Esophagus muscularis mucosa (tissue), 4 donors: Measurements from ENCODE around the gene ADAM22. TPM values are rescaled to one million over a fixed set of nuclear protein-coding genes. Genes with fewer than 3 reads are reported as not detected.

ENCODE experiments used
- DNase-seq: peaks from one replicate; pipeline ENCODE4 v3.0.0-alpha.2; 2017; ENCODE audit errors: extremely low spot score
- H3K27ac ChIP-seq, 4 donors: fragments of 200-600 bp; sonication (generic); replicated peaks in 1 of 4; 1 replicate in 3 of 4; 2 replicates in 1 of 4; pipeline ENCODE4 v1.5.1; 2016 to 2019; ENCODE audit warnings: mild to moderate bottlenecking in 1 of 4
- H3K27me3 ChIP-seq, 4 donors: fragments of 200-600 bp; sonication (generic); one replicate each; pipeline versions ENCODE4 v1.5.1 to v1.6.0; 2016 to 2019
- H3K36me3 ChIP-seq, 4 donors: fragments of 200-600 bp; sonication (generic); one replicate each; pipeline ENCODE4 v1.5.1; 2016 to 2019
- H3K4me1 ChIP-seq, 4 donors: fragments of 200-600 bp; sonication (generic); one replicate each; pipeline ENCODE4 v1.5.1; 2016 to 2019
- H3K4me3 ChIP-seq, 4 donors: fragments of 200-600 bp; sonication (generic); 1 replicate in 2 of 4; 2 replicates in 2 of 4; pipeline ENCODE4 v1.5.1; 2016 to 2019; ENCODE audit warnings: mild to moderate bottlenecking in 4 of 4, moderate library complexity in 1 of 4
- H3K9me3 ChIP-seq, 4 donors: fragments of 200-600 bp; sonication (generic); 1 replicate in 3 of 4; 2 replicates in 1 of 4; pipeline ENCODE4 v1.5.1; 2016 to 2019
- EP300 ChIP-seq: sonication (generic); formaldehyde crosslinking; IDR thresholded peaks from one replicate; pipeline ENCODE4 v1.6.1; 2017; ENCODE audit warnings: antibody characterized with exemption
- POLR2A ChIP-seq: fragments of 450-650 bp; IDR thresholded peaks from one replicate; pipeline ENCODE4 v1.6.1; 2017; ENCODE audit warnings: antibody characterized with exemption, moderate library complexity, mild to moderate bottlenecking, low read depth
- POLR2AphosphoS5 ChIP-seq, 2 donors: sonication (generic); formaldehyde crosslinking; IDR thresholded peaks; one replicate each; pipeline ENCODE4 v1.6.1; 2017; ENCODE audit warnings: antibody characterized with exemption in 2 of 2
- WGBS: methylation state at CpG from one replicate; pipeline ENCODE4 v1.1.5; 2018; 5-methylcytosine and 5-hydroxymethylcytosine counted together
- intact Hi-C: fragments of 100-400 bp; cut with DNase I; formaldehyde crosslinking; loops from one replicate; pipeline ENCODE4 v1.15.1; 2023
- total RNA-seq, 4 donors: library from RNA; depleted of rRNA; stranded (reverse); fragments of >200 nt; gene quantifications; one replicate each; pipeline versions ENCODE4 v1.1.0 to v1.2.1, GENCODE V29; 2016
- TF ChIP-seq, protein P1 (sequence below), 3 experiments: fragments of 200-600 bp in 2 of 3; fragments of 450-650 bp in 1 of 3; sonication (generic) in 2 of 3; IDR thresholded peaks; one replicate each; pipeline ENCODE4 v1.5.1; 2017 to 2019; ENCODE audit warnings: antibody characterized with exemption in 3 of 3, mild to moderate bottlenecking in 2 of 3, moderate library complexity in 1 of 3

The ADAM22 gene
- total RNA-seq, 4 donors from 2014 or later, result 1.0 to 3.3 (median 1.9) TPM

DNA sequence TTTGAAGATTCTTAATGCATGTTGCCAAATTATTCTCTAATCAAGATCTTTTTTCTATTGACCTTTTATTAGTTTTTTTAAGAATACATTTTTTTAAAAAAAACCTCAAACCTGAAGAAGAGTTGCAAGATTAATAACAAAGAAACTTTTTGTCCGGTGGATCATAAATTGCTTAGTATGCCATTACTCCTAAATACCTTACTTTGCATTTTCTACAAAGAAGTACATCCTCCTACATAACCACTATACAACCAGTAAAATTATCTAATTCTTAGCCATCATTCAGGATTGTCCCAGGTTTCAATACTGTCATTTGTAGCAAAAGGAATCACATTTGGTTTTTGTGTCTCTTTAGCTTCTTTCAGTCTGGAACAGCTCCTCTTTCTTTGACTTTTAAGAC is 207.9 kb downstream of the ADAM22 start:
- no peak for TF ChIP-seq POLR2A
- no peak for TF ChIP-seq EP300
- no peak for TF ChIP-seq POLR2AphosphoS5 (IDR thresholded peaks at IDR 0.05)
- TF ChIP-seq, protein P1, sequence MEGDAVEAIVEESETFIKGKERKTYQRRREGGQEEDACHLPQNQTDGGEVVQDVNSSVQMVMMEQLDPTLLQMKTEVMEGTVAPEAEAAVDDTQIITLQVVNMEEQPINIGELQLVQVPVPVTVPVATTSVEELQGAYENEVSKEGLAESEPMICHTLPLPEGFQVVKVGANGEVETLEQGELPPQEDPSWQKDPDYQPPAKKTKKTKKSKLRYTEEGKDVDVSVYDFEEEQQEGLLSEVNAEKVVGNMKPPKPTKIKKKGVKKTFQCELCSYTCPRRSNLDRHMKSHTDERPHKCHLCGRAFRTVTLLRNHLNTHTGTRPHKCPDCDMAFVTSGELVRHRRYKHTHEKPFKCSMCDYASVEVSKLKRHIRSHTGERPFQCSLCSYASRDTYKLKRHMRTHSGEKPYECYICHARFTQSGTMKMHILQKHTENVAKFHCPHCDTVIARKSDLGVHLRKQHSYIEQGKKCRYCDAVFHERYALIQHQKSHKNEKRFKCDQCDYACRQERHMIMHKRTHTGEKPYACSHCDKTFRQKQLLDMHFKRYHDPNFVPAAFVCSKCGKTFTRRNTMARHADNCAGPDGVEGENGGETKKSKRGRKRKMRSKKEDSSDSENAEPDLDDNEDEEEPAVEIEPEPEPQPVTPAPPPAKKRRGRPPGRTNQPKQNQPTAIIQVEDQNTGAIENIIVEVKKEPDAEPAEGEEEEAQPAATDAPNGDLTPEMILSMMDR (IDR thresholded peaks at IDR 0.05), result no peak
- Histone ChIP-seq H3K27me3 (no peaks in the 10 kb centered on the region), H3K27ac (no peak overlapping the region), H3K9me3 (no peaks in the 10 kb centered on the region), H3K4me3 (no peak overlapping the region), H3K4me1 (peaks cover 0 to 6% (median 0%) of the 10 kb centered on the region in 4 donors), H3K36me3 (no peaks in the 10 kb centered on the region)
- 90% methylated on average over 1 of the region's 1 CpG for WGBS
- intact Hi-C loops, result no loop called here
- no peak for DNase-seq

DNA sequence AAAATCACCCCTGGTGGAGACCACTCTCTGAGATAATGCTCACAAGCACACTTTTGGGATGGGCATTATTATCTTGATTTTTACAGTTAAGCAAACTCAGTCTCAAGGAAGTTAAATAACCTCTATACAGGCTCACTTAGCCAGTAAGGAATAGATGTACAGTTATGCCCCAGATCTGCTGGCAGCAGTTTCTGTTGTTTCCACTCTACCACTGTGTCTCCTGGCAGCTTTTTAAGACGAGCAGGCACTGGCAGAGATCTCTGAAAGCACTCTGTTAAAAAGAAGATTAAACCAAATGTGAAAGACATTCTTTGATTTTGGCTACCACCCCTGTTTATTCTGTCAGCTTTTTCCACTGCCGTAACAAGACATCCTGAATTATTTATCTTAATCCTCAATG is 212.6 kb downstream of the ADAM22 start:
- H3K4me1 ChIP-seq, result peaks cover 0 to 6% (median 0%) of the 10 kb centered on the region in 4 donors
- WGBS, result 41% methylated on average over 2 of the region's 2 CpGs
- intact Hi-C loops, result no loop called here
- H3K9me3 ChIP-seq, result no peaks in the 10 kb centered on the region
- H3K4me3 ChIP-seq, result no peak overlapping the region
- H3K27ac ChIP-seq, result no peak overlapping the region
- DNase-seq, result no peak
- H3K27me3 ChIP-seq, result no peaks in the 10 kb centered on the region
- no peaks in the 10 kb centered on the region for H3K36me3 ChIP-seq
- TF ChIP-seq EP300, result no peak
- TF ChIP-seq POLR2AphosphoS5 (IDR thresholded peaks at IDR 0.05), result no peak
- no peak for TF ChIP-seq POLR2A
- TF ChIP-seq, protein P1 (IDR thresholded peaks at IDR 0.05), result no peak

DNA sequence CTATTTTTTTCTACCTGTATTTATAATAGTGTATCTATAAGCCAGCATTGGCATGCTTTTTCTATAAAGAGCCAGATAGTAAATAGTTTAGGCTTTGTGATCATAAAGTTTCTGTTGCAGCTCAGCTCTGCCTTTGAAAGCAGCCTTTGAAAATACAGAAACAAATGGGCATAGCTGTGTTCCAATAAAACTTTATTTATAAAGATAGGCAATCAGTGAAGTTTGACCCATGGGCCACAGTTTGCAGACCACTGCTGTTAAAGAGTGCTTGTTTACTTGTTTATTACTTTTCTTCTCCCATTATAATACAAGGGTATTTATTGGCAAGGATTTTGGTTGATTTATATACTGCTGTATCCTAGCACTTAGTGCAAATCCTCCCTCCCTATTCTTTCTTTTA is 213.3 kb downstream of the ADAM22 start:
- TF ChIP-seq POLR2A, result no peak
- no peak for TF ChIP-seq EP300
- TF ChIP-seq, protein P1 (IDR thresholded peaks at IDR 0.05), result no peak
- no peak for TF ChIP-seq POLR2AphosphoS5 (IDR thresholded peaks at IDR 0.05)
- Histone ChIP-seq H3K36me3 (no peaks in the 10 kb centered on the region), H3K4me3 (no peak overlapping the region), H3K27me3 (no peaks in the 10 kb centered on the region), H3K27ac (no peak overlapping the region), H3K4me1 (peaks cover 0 to 6% (median 0%) of the 10 kb centered on the region in 4 donors), H3K9me3 (no peaks in the 10 kb centered on the region)
- intact Hi-C loops, result no loop called here
- no peak for DNase-seq

DNA sequence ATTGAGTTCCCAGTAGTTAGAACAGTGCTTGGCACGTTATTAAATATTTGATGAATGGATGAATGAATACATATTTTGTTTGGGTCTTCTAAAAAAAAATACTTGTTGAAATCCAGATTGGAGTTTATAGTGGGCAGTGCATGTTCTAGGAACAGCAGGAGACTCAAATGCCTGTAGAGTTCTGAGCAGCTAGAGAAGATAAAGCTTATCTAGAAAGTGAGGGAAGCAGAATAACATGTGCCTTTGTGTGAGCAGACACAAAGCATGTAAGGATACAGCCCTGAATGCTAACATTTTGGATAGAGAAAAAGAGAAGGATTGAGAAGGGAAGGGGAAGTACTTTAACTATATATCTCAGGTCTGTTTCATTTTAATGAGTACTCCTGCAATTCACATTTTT is 213.9 kb downstream of the ADAM22 start:
- TF ChIP-seq EP300 (no peak), POLR2AphosphoS5 (IDR thresholded peaks at IDR 0.05) (no peak), POLR2A (no peak)
- TF ChIP-seq, protein P1 (IDR thresholded peaks at IDR 0.05), result no peak
- intact Hi-C loops, result no loop called here
- Histone ChIP-seq H3K27me3 (no peaks in the 10 kb centered on the region), H3K4me3 (no peak overlapping the region), H3K4me1 (peaks cover 0 to 6% (median 0%) of the 10 kb centered on the region in 4 donors), H3K36me3 (no peaks in the 10 kb centered on the region), H3K9me3 (no peaks in the 10 kb centered on the region), H3K27ac (no peak overlapping the region)
- WGBS, result 53% methylated on average over 1 of the region's 1 CpG
- DNase-seq, result no peak

DNA sequence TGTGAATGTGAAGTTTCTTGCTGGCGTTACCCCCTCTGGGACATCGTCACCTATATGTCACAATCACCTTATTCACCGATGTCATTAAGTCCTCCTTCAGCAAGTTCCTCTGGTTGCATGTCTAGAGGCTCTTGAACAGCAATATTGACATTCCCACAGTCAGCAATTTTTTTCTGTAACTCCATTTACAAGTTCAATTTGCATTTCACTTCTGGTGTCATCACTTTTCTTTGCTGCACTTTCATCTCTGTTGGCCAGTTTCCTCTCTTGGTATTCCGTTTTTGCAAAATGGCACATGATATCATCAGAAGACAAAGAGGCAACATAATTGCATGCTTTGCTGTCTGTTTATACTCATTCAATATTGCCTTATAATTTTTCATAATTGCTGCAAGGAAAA is 216.0 kb downstream of the ADAM22 start:
- TF ChIP-seq POLR2A, result no peak
- no peak for TF ChIP-seq POLR2AphosphoS5 (IDR thresholded peaks at IDR 0.05)
- TF ChIP-seq EP300, result no peak
- TF ChIP-seq, protein P1 (IDR thresholded peaks at IDR 0.05), result no peak
- WGBS, result 89% methylated on average over 4 of the region's 4 CpGs
- Histone ChIP-seq H3K27ac (no peak overlapping the region), H3K4me3 (no peak overlapping the region), H3K4me1 (peaks cover 0 to 6% (median 0%) of the 10 kb centered on the region in 4 donors), H3K9me3 (no peaks in the 10 kb centered on the region), H3K27me3 (no peaks in the 10 kb centered on the region), H3K36me3 (no peaks in the 10 kb centered on the region)
- intact Hi-C loops, result no loop called here
- no peak for DNase-seq
